ENCODE results near the gene CRLF1. TPM values are rescaled to one million over a fixed set of nuclear protein-coding genes. Genes with fewer than 3 reads are reported as not detected.

CRLF1 gene
- total and polyA plus RNA-seq, 2 of the 8 experiments (the other 6 are each of a cell fraction or from before 2014, with no cell fraction given), result 7.2 to 10.3 TPM

- WGBS, 2 experiments (ENCODE audit: extremely low coverage in 1 of 2, insufficient coverage in 1 of 2, insufficient read length in 1 of 2, insufficient replicate concordance in 2 of 2, low coverage in 1 of 2, low lambda C conversion rate in 2 of 2, missing lambda C conversion rate in 1 of 2), result 4% methylated on average over 39 of the region's 70 CpGs; no CpG with 5 or more reads in 1 of the 2 experiments
- TF ChIP-seq MAX (IDR thresholded peaks at IDR 0.05), result peak; percentile 35; the same call in 1 of the 2 replicates
- peak; percentile 79 for TF ChIP-seq CREB1 (IDR thresholded peaks at IDR 0.05)
- TF ChIP-seq E2F6 (IDR thresholded peaks at IDR 0.05), result 0 out of 2 replicates have a peak, but pooled peaks have one; percentile 10
- 0 out of 2 replicates have a peak, but pooled peaks have one; percentile 31 for TF ChIP-seq PHF8 (conservative IDR thresholded peaks at IDR 0.05; ENCODE audit: low read depth, low read length)
- peak; percentile 83 for TF ChIP-seq EZH2 (IDR thresholded peaks at IDR 0.05; ENCODE audit: low read depth, low read length, severe bottlenecking)
- TF ChIP-seq RNF2 (IDR thresholded peaks at IDR 0.05; ENCODE audit: borderline replicate concordance, low read depth, low read length, missing control alignments, poor library complexity, severe bottlenecking), result peak; percentile 73
- no peak for TF ChIP-seq BACH1 (IDR thresholded peaks at IDR 0.05; ENCODE audit: low read length)
- TF ChIP-seq CBX5 (IDR thresholded peaks at IDR 0.05; ENCODE audit: low read depth, low read length), result no peak
These were observed 6.4 kb upstream of the CRLF1 start, which contains the start of gene TMEM59L for GRCh38 chr19:18612772-18613588. Gene TMEM59L (plus strand): TSS chr19:18612870. CDS start chr19:18612959, 89 bp downstream.

More at GRCh38 chr19:18612772-18613588, 6.4 kb upstream of the CRLF1 start, which contains the start of gene TMEM59L:
- no peak within 1 kb of the TSS; the same call in 1 of the 2 replicates for H2BK20ac ChIP-seq (ENCODE audit: low read length)
- H2BK12ac ChIP-seq (ENCODE audit: low read depth, low read length), result peak within 1 kb of the TSS; percentile 97; the same call in 1 of the 2 replicates
- H2BK120ac ChIP-seq (replicated peaks; ENCODE audit: low read depth, low read length), result no peak within 1 kb of the TSS
- peak within 1 kb of the TSS; percentile 65; the same call in 1 of the 2 replicates for H2BK15ac ChIP-seq (ENCODE audit: low read length)
- peak within 1 kb of the TSS; percentile 95 to 96 for H3K4me2 ChIP-seq (ENCODE audit: insufficient read depth in 1 of 2, low read depth in 2 of 2, low read length in 2 of 2)
- peaks cover 21% of the 10 kb centered on the region for H3K23me2 ChIP-seq (ENCODE audit: low read depth, low read length)
- no peak within 1 kb of the TSS; the same call in 1 of the 2 replicates for H2AK5ac ChIP-seq (ENCODE audit: low read depth, low read length)
- peaks cover 0 to 3% (median 0%) of the 10 kb centered on the region in 4 experiments; a peak in 1 of 8 replicates for H3K36me3 ChIP-seq (ENCODE audit: control insufficient read depth in 2 of 4, insufficient read depth in 4 of 4, low read length in 3 of 4)
- H3K9me3 ChIP-seq (ENCODE audit: insufficient read depth in 2 of 2, low read depth in 1 of 2, low read length in 1 of 2), result no peaks in the 10 kb centered on the region
- H4K20me1 ChIP-seq (replicated peaks in 1 of 2; ENCODE audit: control insufficient read depth in 1 of 2, insufficient read depth in 2 of 2, low read length in 2 of 2), result peaks cover 0 to 15% of the 10 kb centered on the region in 2 experiments
- H3K14ac ChIP-seq (ENCODE audit: insufficient read length), result no peak within 1 kb of the TSS
- H4K5ac ChIP-seq (ENCODE audit: insufficient read length, low read depth, low read length), result no peak within 1 kb of the TSS
- peak within 1 kb of the TSS; percentile 14 for H3K4ac ChIP-seq (replicated peaks; ENCODE audit: insufficient read length, low read depth, low read length)
- ChIA-PET POLR2A (ENCODE audit: partially characterized antibody) (interaction anchor here (1.0 to 2.9 kb wide), 7 partner anchors 8 to 36 kb away, joined by 3 to 21 read pairs (median 6); partner anchors contain the start of gene REX1BD), CTCF (ENCODE audit: partially characterized antibody) (interaction anchor here (0.9 to 1.6 kb wide), 11 partner anchors 8 to 143 kb away, joined by 3 to 7 read pairs (median 4); no protein-coding TSS in a partner anchor)
- peak within 1 kb of the TSS in 1 of 4 experiments; percentile 39; a peak in 4 of 7 replicates for H3K9ac ChIP-seq (replicated peaks in 1 of 4; ENCODE audit: extremely low read depth in 1 of 4, low read depth in 3 of 4, low read length in 3 of 4)
- no peaks in the 10 kb centered on the region for H3K79me1 ChIP-seq (ENCODE audit: low read depth, low read length)
- DNase-seq (ENCODE audit: low read depth in 1 of 2, low spot score in 2 of 2), result peak in 1 of 2 experiments; percentile 82
- H3K27me3 ChIP-seq (replicated peaks in 1 of 4; ENCODE audit: control insufficient read depth in 3 of 4, extremely low read depth in 1 of 4, insufficient read depth in 3 of 4, low read length in 3 of 4), result peaks cover 54 to 74% (median 70%) of the 10 kb centered on the region in 4 experiments
- H3K4me1 ChIP-seq (replicated peaks in 1 of 4; ENCODE audit: control insufficient read depth in 3 of 4, insufficient read depth in 4 of 4, low read length in 3 of 4), result peaks cover 27 to 45% (median 31%) of the 10 kb centered on the region in 4 experiments
- no peak within 1 kb of the TSS for H3K23ac ChIP-seq (ENCODE audit: insufficient read length)
- peak within 1 kb of the TSS; percentile 51 for H3K18ac ChIP-seq (ENCODE audit: extremely low read depth, low read length)
- H4K91ac ChIP-seq (replicated peaks; ENCODE audit: insufficient read length, low read length), result peak within 1 kb of the TSS; percentile 65
- H3K4me3 ChIP-seq (ENCODE audit: extremely low read depth in 1 of 4, insufficient read depth in 2 of 4, low read depth in 3 of 4, low read length in 4 of 4), result peak within 1 kb of the TSS; percentile 39 to 75 (median 49)
- no peak within 1 kb of the TSS for H3K56ac ChIP-seq (replicated peaks; ENCODE audit: insufficient read length, low read depth, low read length)
- peak within 1 kb of the TSS; percentile 27; the same call in 1 of the 2 replicates for H2BK5ac ChIP-seq (ENCODE audit: low read depth, low read length)
- no peak for FAIRE-seq
- H3K79me2 ChIP-seq (ENCODE audit: control insufficient read depth in 1 of 2, insufficient read depth in 2 of 2, low read length in 2 of 2), result no peaks in the 10 kb centered on the region
- peak within 1 kb of the TSS; percentile 45 for H4K8ac ChIP-seq (ENCODE audit: extremely low read depth, insufficient read depth, low read length)
- H2AFZ ChIP-seq (ENCODE audit: low read length), result peak within 1 kb of the TSS; percentile 63; the same call in 1 of the 2 replicates
- no peak within 1 kb of the TSS for H3K27ac ChIP-seq (ENCODE audit: low read depth, low read length)

All from H1 (cell line).